ENCODE data around the gene KCNMA1. TPM values are rescaled to one million over a fixed set of nuclear protein-coding genes. Genes with fewer than 3 reads are reported as not detected.

KCNMA1 gene
- total RNA-seq, 1 experiment from 2014 or later: 0.70 TPM

- no peak for DNase-seq
- H3K79me2 ChIP-seq (ENCODE audit: low read depth): no peaks in the 10 kb centered on the region
- TF ChIP-seq CTCF (conservative IDR thresholded peaks at IDR 0.05) (no peak), EZH2 (IDR thresholded peaks at IDR 0.05; ENCODE audit: low read depth) (no peak)
- H4K20me1 ChIP-seq (ENCODE audit: insufficient read depth): no peaks in the 10 kb centered on the region
- POLR2A ChIA-PET (ENCODE audit: unreplicated experiment): interaction anchor here (0.6 kb wide), 1 partner anchor 693 kb away, joined by 8 read pairs; no protein-coding TSS in a partner anchor
- intact Hi-C loops (cut with micrococcal nuclease; ENCODE audit: unreplicated experiment): no loop called here
- H3K36me3 ChIP-seq (ENCODE audit: low read depth): no peaks in the 10 kb centered on the region
- no peak overlapping the region for H2AFZ ChIP-seq
- no TSS peak for BruUV-seq (replicated peaks)
- H3F3A ChIP-seq (ENCODE audit: insufficient read depth, low read depth): no peaks in the 10 kb centered on the region
- no peaks in the 10 kb centered on the region; the same call in none of the 2 replicates for H3K9me3 ChIP-seq (ENCODE audit: insufficient read depth, low read depth)
- no peak overlapping the region for H3K4me2 ChIP-seq
- H3K9me2 ChIP-seq (ENCODE audit: insufficient read depth): peaks cover 3% of the 10 kb centered on the region; the same call in 1 of the 2 replicates
- CTCF ChIA-PET: no interaction called here
- no peaks in the 10 kb centered on the region; the same call in 1 of the 2 replicates for H3K27me3 ChIP-seq (ENCODE audit: insufficient read depth, low read depth)
- no peaks in the 10 kb centered on the region for H3K4me1 ChIP-seq (replicated peaks; ENCODE audit: insufficient read depth)
- H3K4me3 ChIP-seq: no peak overlapping the region
- H3K27ac ChIP-seq: no peak overlapping the region
Observed at GRCh38 chr10:77339166-77339565, 298.4 kb downstream of the KCNMA1 start.

GRCh38 chr10:77338143-77338542, 299.5 kb downstream of the KCNMA1 start:
- Histone ChIP-seq H3K27ac (no peak overlapping the region), H4K20me1 (ENCODE audit: insufficient read depth) (no peaks in the 10 kb centered on the region), H3K9me2 (ENCODE audit: insufficient read depth) (no peaks in the 10 kb centered on the region; the same call in 1 of the 2 replicates), H3F3A (ENCODE audit: insufficient read depth, low read depth) (no peaks in the 10 kb centered on the region), H3K4me1 (replicated peaks; ENCODE audit: insufficient read depth) (no peaks in the 10 kb centered on the region), H3K36me3 (ENCODE audit: low read depth) (no peaks in the 10 kb centered on the region), H3K4me3 (no peak overlapping the region), H3K79me2 (ENCODE audit: low read depth) (no peaks in the 10 kb centered on the region), H2AFZ (no peak overlapping the region), H3K4me2 (no peak overlapping the region), H3K27me3 (ENCODE audit: insufficient read depth, low read depth) (no peaks in the 10 kb centered on the region; the same call in 1 of the 2 replicates), H3K9me3 (ENCODE audit: insufficient read depth, low read depth) (no peaks in the 10 kb centered on the region; the same call in none of the 2 replicates)
- intact Hi-C loops (cut with micrococcal nuclease; ENCODE audit: unreplicated experiment): no loop called here
- CTCF ChIA-PET: no interaction called here
- POLR2A ChIA-PET (ENCODE audit: unreplicated experiment): no interaction called here
- DNase-seq: no peak
- TF ChIP-seq CTCF (conservative IDR thresholded peaks at IDR 0.05) (no peak), EZH2 (IDR thresholded peaks at IDR 0.05; ENCODE audit: low read depth) (no peak)
- BruUV-seq (replicated peaks): no TSS peak

- H3K27ac ChIP-seq: no peak overlapping the region
- CTCF ChIA-PET: interaction anchor here (0.6 kb wide), 1 partner anchor 58 kb away, joined by 8 read pairs; no protein-coding TSS in a partner anchor
- H4K20me1 ChIP-seq (ENCODE audit: insufficient read depth): 0 out of 2 replicates have a peak, but pooled peaks cover 3% of the 10 kb centered on the region
- H3K4me2 ChIP-seq: no peak overlapping the region
- H3K4me1 ChIP-seq (replicated peaks; ENCODE audit: insufficient read depth): no peaks in the 10 kb centered on the region
- no peaks in the 10 kb centered on the region; the same call in 1 of the 2 replicates for H3K27me3 ChIP-seq (ENCODE audit: insufficient read depth, low read depth)
- H3K79me2 ChIP-seq (ENCODE audit: low read depth): no peaks in the 10 kb centered on the region
- no peak for DNase-seq
- H3K4me3 ChIP-seq: no peak overlapping the region
- no peak overlapping the region for H2AFZ ChIP-seq
- intact Hi-C loops (cut with micrococcal nuclease; ENCODE audit: unreplicated experiment): no loop called here
- no peaks in the 10 kb centered on the region; the same call in 1 of the 2 replicates for H3K9me3 ChIP-seq (ENCODE audit: insufficient read depth, low read depth)
- POLR2A ChIA-PET (ENCODE audit: unreplicated experiment): no interaction called here
- TF ChIP-seq CTCF (conservative IDR thresholded peaks at IDR 0.05) (no peak), EZH2 (IDR thresholded peaks at IDR 0.05; ENCODE audit: low read depth) (no peak)
- no peaks in the 10 kb centered on the region for H3F3A ChIP-seq (ENCODE audit: insufficient read depth, low read depth)
- H3K36me3 ChIP-seq (ENCODE audit: low read depth): no peaks in the 10 kb centered on the region
- no peaks in the 10 kb centered on the region; the same call in 1 of the 2 replicates for H3K9me2 ChIP-seq (ENCODE audit: insufficient read depth)
- no TSS peak for BruUV-seq (replicated peaks)
Observed at GRCh38 chr10:77334501-77334900, 303.1 kb downstream of the KCNMA1 start.

All from PC-9 (cell line).